SK-N-SH treated with all-trans-retinoic acid at 6 μM for 48 hours (cell line): ENCODE data around the gene TTC34.

ENCODE experiments used
- ATAC-seq: fragments of 200-7000 bp; cut with Tn5 transposase; 3 replicates; pipeline ENCODE4 v1.9.1; 2020; ENCODE audit warnings: mild to moderate bottlenecking, moderate library complexity
- ARNTL ChIP-seq: fragments of 450-650 bp; formaldehyde crosslinking; IDR thresholded peaks from 2 replicates; pipeline ENCODE4 v1.5.0; 2020; ENCODE audit warnings: low read depth, mild to moderate bottlenecking, moderate library complexity, borderline replicate concordance
- BACH2 ChIP-seq: fragments of 250-450 bp; sonication (Bioruptor Pico); IDR thresholded peaks from 2 replicates; pipeline ENCODE4 v1.9.0; 2021; ENCODE audit warnings: mild to moderate bottlenecking, borderline replicate concordance
- CREB5 ChIP-seq: fragments of 250-450 bp; sonication (Bioruptor Pico); IDR thresholded peaks from 2 replicates; pipeline ENCODE4 v1.5.1; 2020; ENCODE audit warnings: low read depth, mild to moderate bottlenecking, moderate library complexity
- CSDC2 ChIP-seq: fragments of 250-450 bp; sonication (Bioruptor Pico); IDR thresholded peaks from 2 replicates; pipeline ENCODE4 v1.5.0; 2020; ENCODE audit warnings: mild to moderate bottlenecking, moderate library complexity
- CSRNP3 ChIP-seq: fragments of 250-450 bp; sonication (Bioruptor Pico); IDR thresholded peaks from 2 replicates; pipeline ENCODE4 v1.5.1; 2021; ENCODE audit warnings: mild to moderate bottlenecking, moderate library complexity
- ESRRG ChIP-seq: fragments of 250-450 bp; sonication (Bioruptor Pico); IDR thresholded peaks from 2 replicates; pipeline ENCODE4 v1.6.1; 2021; ENCODE audit warnings: mild to moderate bottlenecking
- GLIS3 ChIP-seq: fragments of 250-450 bp; sonication (Bioruptor Pico); IDR thresholded peaks from 2 replicates; pipeline ENCODE4 v1.5.0; 2020; ENCODE audit warnings: mild to moderate bottlenecking, moderate library complexity
- ISL1 ChIP-seq: fragments of 250-450 bp; sonication (Bioruptor Pico); IDR thresholded peaks from 2 replicates; pipeline ENCODE4 v2.1.2; 2022; ENCODE audit warnings: mild to moderate bottlenecking, moderate library complexity
- OSR1 ChIP-seq: fragments of 250-450 bp; sonication (Bioruptor Pico); IDR thresholded peaks from 2 replicates; pipeline ENCODE4 v1.8.0; 2022; ENCODE audit warnings: moderate library complexity, mild to moderate bottlenecking, inconsistent platforms
- PATZ1 ChIP-seq: fragments of 250-450 bp; sonication (Bioruptor Pico); IDR thresholded peaks from 2 replicates; pipeline ENCODE4 v1.8.0; 2020; ENCODE audit warnings: mild to moderate bottlenecking, moderate library complexity, borderline replicate concordance
- POU6F1 ChIP-seq: fragments of 250-450 bp; sonication (Bioruptor Pico); IDR thresholded peaks from 2 replicates; pipeline ENCODE4 v1.8.0; 2021; ENCODE audit warnings: low read depth, mild to moderate bottlenecking, moderate library complexity, borderline replicate concordance
- PPARA ChIP-seq: fragments of 250-450 bp; sonication (Bioruptor Pico); IDR thresholded peaks from 2 replicates; pipeline ENCODE4 v1.5.0; 2020; ENCODE audit warnings: mild to moderate bottlenecking, borderline replicate concordance
- RARB ChIP-seq: fragments of 250-450 bp; sonication (Bioruptor Pico); IDR thresholded peaks from 2 replicates; pipeline ENCODE4 v1.8.0; 2021; ENCODE audit warnings: mild to moderate bottlenecking, moderate library complexity
- SNAI2 ChIP-seq: fragments of 250-450 bp; sonication (Bioruptor Pico); IDR thresholded peaks from 2 replicates; pipeline ENCODE4 v1.5.0; 2020; ENCODE audit warnings: mild to moderate bottlenecking, moderate library complexity
- TCF4 ChIP-seq: fragments of 250-450 bp; sonication (Bioruptor Pico); IDR thresholded peaks from 2 replicates; pipeline ENCODE4 v1.8.0; 2021; ENCODE audit warnings: mild to moderate bottlenecking, moderate library complexity, borderline replicate concordance
- TOX ChIP-seq: fragments of 250-450 bp; sonication (Bioruptor Pico); IDR thresholded peaks from 2 replicates; pipeline ENCODE4 v1.8.0; 2021; ENCODE audit warnings: mild to moderate bottlenecking, moderate library complexity, borderline replicate concordance
- TSHZ2 ChIP-seq: fragments of 250-450 bp; sonication (Bioruptor Pico); IDR thresholded peaks from 2 replicates; pipeline ENCODE4 v1.5.0; 2020; ENCODE audit warnings: mild to moderate bottlenecking, moderate library complexity
- ZC3H10 ChIP-seq: fragments of 250-450 bp; sonication (Bioruptor Pico); IDR thresholded peaks from 2 replicates; pipeline ENCODE4 v1.5.1; 2021; ENCODE audit warnings: mild to moderate bottlenecking, moderate library complexity
- ZFP3 ChIP-seq: fragments of 250-450 bp; sonication (Bioruptor Pico); IDR thresholded peaks from 2 replicates; pipeline ENCODE4 v1.5.0; 2020; ENCODE audit warnings: mild to moderate bottlenecking, moderate library complexity
- ZFP30 ChIP-seq: fragments of 450-650 bp; formaldehyde crosslinking; IDR thresholded peaks from 2 replicates; pipeline ENCODE4 v1.5.0; 2022; ENCODE audit warnings: mild to moderate bottlenecking, moderate library complexity
- ZNF565 ChIP-seq: fragments of 450-650 bp; formaldehyde crosslinking; conservative IDR thresholded peaks from 2 replicates; pipeline ENCODE4 v1.5.0; 2020; ENCODE audit warnings: low read depth, mild to moderate bottlenecking, moderate library complexity
- ZNF70 ChIP-seq: fragments of 450-650 bp; formaldehyde crosslinking; IDR thresholded peaks from 2 replicates; pipeline ENCODE4 v1.5.0; 2020; ENCODE audit warnings: mild to moderate bottlenecking, moderate library complexity
- ZNF8 ChIP-seq: fragments of 450-650 bp; formaldehyde crosslinking; IDR thresholded peaks from 2 replicates; pipeline ENCODE4 v1.5.0; 2020; ENCODE audit warnings: mild to moderate bottlenecking, moderate library complexity

The TTC34 gene

GRCh38 chr1:2633936-2634491 lies 167.5 kb downstream of the TTC34 start:
- no peak for ATAC-seq
- TF ChIP-seq ZNF565 (CRISPR knock-in tag) = no peak
- no peak for TF ChIP-seq ARNTL (CRISPR knock-in tag)
- TF ChIP-seq CREB5 (CRISPR knock-in tag) = no peak
- no peak for TF ChIP-seq ZC3H10 (CRISPR knock-in tag)
- no peak for TF ChIP-seq TCF4 (CRISPR knock-in tag)
- no peak for TF ChIP-seq GLIS3 (CRISPR knock-in tag)
- no peak for TF ChIP-seq RARB (CRISPR knock-in tag)
- TF ChIP-seq PATZ1 (CRISPR knock-in tag) = no peak
- no peak for TF ChIP-seq ZFP3 (CRISPR knock-in tag)
- no peak for TF ChIP-seq PPARA (CRISPR knock-in tag)
- TF ChIP-seq ZFP30 (CRISPR knock-in tag) = no peak
- TF ChIP-seq CSRNP3 (CRISPR knock-in tag) = no peak
- no peak for TF ChIP-seq OSR1 (CRISPR knock-in tag)
- TF ChIP-seq SNAI2 (CRISPR knock-in tag) = no peak
- no peak for TF ChIP-seq CSDC2 (CRISPR knock-in tag)
- TF ChIP-seq ESRRG = no peak
- TF ChIP-seq TOX = no peak
- TF ChIP-seq ZNF70 (CRISPR knock-in tag) = no peak
- TF ChIP-seq ZNF8 (CRISPR knock-in tag) = no peak
- TF ChIP-seq ISL1 (CRISPR knock-in tag) = no peak

GRCh38 chr1:2633366-2633935 lies 168.0 kb downstream of the TTC34 start:
- TF ChIP-seq BACH2 (CRISPR knock-in tag) (no peak), OSR1 (CRISPR knock-in tag) (no peak), ARNTL (CRISPR knock-in tag) (no peak), ZFP3 (CRISPR knock-in tag) (no peak), TSHZ2 (no peak), CSRNP3 (CRISPR knock-in tag) (no peak), TOX (no peak), PATZ1 (CRISPR knock-in tag) (no peak), ESRRG (no peak), POU6F1 (CRISPR knock-in tag) (no peak), ISL1 (CRISPR knock-in tag) (no peak)
- ATAC-seq = no peak
